ENCODE measurements around the gene KRT84. TPM values are rescaled to one million over a fixed set of nuclear protein-coding genes. Genes with fewer than 3 reads are reported as not detected.

KRT84 gene, protein sequence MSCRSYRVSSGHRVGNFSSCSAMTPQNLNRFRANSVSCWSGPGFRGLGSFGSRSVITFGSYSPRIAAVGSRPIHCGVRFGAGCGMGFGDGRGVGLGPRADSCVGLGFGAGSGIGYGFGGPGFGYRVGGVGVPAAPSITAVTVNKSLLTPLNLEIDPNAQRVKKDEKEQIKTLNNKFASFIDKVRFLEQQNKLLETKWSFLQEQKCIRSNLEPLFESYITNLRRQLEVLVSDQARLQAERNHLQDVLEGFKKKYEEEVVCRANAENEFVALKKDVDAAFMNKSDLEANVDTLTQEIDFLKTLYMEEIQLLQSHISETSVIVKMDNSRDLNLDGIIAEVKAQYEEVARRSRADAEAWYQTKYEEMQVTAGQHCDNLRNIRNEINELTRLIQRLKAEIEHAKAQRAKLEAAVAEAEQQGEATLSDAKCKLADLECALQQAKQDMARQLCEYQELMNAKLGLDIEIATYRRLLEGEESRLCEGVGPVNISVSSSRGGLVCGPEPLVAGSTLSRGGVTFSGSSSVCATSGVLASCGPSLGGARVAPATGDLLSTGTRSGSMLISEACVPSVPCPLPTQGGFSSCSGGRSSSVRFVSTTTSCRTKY
- total RNA-seq: not detected
- not detected for polyA plus RNA-seq

DNA sequence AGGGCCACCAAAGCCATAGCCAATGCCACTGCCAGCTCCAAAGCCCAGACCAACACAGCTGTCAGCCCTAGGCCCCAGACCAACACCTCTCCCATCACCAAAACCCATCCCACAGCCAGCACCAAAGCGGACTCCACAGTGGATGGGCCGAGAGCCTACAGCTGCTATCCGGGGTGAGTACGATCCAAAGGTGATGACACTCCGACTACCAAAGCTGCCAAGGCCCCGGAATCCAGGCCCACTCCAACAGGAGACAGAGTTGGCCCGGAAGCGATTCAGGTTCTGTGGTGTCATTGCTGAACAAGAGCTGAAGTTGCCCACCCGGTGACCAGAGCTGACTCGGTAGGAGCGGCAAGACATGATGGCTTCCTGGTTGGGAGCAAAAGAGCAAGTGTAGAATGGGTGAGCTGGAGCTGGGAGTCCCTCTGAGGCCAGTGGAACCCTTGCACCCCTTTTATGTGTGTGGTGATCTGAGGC lies at the start of gene KRT84:
TSS of gene KRT84 (minus strand) at position 427 of the 477 bp plus-strand sequence. CDS start at position 360, 67 bp downstream.
- Mint-ChIP-seq H3K27ac (no peak within 1 kb of the TSS), H3K4me3 (no peak within 1 kb of the TSS), H3K27me3 (peaks cover 10% of the 10 kb centered on the region), H3K4me1 (peaks cover 0 to 8% (median 5%) of the 10 kb centered on the region in 4 donors), H3K9me3 (no peaks in the 10 kb centered on the region), H3K36me3 (no peaks in the 10 kb centered on the region)
- H3K4me1 ChIP-seq (ENCODE audit: control insufficient read depth, insufficient read depth, low read length, poor library complexity, severe bottlenecking): no peaks in the 10 kb centered on the region
- ATAC-seq (ENCODE audit: low read depth in 2 of 2) (no peak), DNase-seq (no peak)
- H3K27me3 ChIP-seq (ENCODE audit: control insufficient read depth, insufficient read depth, low read length): no peaks in the 10 kb centered on the region
- no peak within 1 kb of the TSS for H3K4me3 ChIP-seq (ENCODE audit: low read depth, low read length)
- no peak within 1 kb of the TSS for H3K27ac ChIP-seq (ENCODE audit: insufficient read depth, low read length, poor library complexity, severe bottlenecking)
- H3K9me3 ChIP-seq (ENCODE audit: control insufficient read depth in 2 of 2, low read length in 2 of 2): no peaks in the 10 kb centered on the region
- H3K36me3 ChIP-seq (ENCODE audit: control insufficient read depth, insufficient read depth, low read length): no peaks in the 10 kb centered on the region

DNA sequence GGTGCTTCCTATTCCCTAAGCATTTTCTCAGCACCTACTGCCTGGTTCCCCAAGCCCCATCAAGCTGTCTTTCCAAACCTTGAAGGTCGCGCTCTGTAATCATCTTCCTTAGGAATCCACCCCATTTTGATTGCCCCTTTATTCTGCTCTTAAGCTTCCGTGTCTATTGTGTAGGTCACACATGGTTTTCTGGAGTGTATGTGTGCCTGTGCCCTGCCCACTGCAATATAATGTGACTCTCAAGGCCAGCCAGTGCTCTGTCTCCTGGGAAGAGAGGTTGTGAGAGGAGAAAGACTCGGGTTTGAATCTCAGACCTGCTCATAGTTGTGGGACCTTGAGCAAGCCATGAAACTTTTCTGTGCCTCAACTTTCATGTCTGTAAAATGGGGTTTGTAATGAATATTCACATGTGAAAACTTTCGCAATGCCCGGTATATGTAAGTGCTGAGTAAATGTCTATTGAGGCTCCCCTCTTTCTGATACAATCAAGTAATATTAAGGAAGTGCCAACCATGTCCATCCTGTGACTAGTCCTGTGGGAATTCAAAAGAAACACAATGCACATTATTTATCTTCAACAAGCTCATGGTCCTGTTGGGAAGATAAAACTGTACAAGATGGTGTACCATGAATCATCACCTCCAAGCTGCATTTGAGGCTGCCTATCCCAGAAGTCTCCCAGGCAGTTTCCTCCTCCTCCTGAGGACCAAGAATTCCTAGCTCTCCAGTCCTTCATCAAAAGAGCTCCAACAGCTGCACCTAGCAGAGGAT lies 49.5 kb upstream of the KRT84 start:
- no peak for ATAC-seq (ENCODE audit: low read depth in 2 of 2)
- Mint-ChIP-seq H3K4me3 (no peak overlapping the region), H3K36me3 (no peaks in the 10 kb centered on the region), H3K4me1 (peaks cover 0 to 5% (median 0%) of the 10 kb centered on the region in 4 donors), H3K9me3 (no peaks in the 10 kb centered on the region), H3K27me3 (peaks cover 5% of the 10 kb centered on the region), H3K27ac (no peak overlapping the region)
- Histone ChIP-seq H3K4me1 (ENCODE audit: control insufficient read depth, insufficient read depth, low read length, poor library complexity, severe bottlenecking) (no peaks in the 10 kb centered on the region), H3K36me3 (ENCODE audit: control insufficient read depth, insufficient read depth, low read length) (no peaks in the 10 kb centered on the region), H3K27me3 (ENCODE audit: control insufficient read depth, insufficient read depth, low read length) (no peaks in the 10 kb centered on the region), H3K27ac (ENCODE audit: insufficient read depth, low read length, poor library complexity, severe bottlenecking) (no peak overlapping the region), H3K9me3 (ENCODE audit: control insufficient read depth in 2 of 2, low read length in 2 of 2) (no peaks in the 10 kb centered on the region), H3K4me3 (ENCODE audit: low read depth, low read length) (no peak overlapping the region)
- DNase-seq: no peak

DNA sequence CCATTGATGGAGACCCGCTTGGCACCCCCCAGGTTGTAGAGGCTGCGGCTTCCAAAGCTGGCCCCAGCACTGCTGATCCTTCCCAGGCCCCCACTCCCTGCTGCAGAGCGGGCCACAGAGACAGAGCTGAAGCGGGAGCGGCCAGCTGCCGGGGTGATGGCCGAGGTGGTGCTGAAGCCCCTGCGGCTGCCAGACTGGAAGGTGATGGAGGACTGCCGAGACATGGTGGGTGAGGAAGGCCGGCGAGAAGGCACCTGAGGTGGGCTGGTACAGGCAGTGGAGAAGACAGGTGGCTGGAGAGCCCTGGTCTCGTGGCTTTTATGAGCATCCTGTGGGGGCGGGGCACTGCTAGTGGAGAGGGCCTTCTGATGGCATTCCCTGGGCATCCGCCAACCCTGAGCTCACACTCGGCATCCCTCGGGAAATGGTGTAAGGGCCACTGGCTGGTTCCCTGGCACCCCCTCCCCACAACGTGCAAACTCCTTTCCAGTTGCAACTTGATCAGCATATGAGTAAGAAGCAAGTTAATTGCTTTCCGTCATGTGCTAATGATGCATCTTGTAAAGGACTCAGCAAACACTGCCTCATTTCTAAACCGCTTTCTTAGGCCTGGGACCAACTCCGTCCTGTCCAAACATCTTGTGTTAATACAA lies 48.8 kb upstream of the KRT84 start, which contains the start of gene KRT75:
TSS of gene KRT75 (minus strand) at position 291 of the 653 bp plus-strand sequence. CDS start at position 224, 67 bp downstream.
- Mint-ChIP-seq H3K4me1 (peaks cover 0 to 5% (median 0%) of the 10 kb centered on the region in 4 donors), H3K27ac (no peak within 1 kb of the TSS), H3K27me3 (peaks cover 6% of the 10 kb centered on the region), H3K4me3 (no peak within 1 kb of the TSS), H3K36me3 (no peaks in the 10 kb centered on the region), H3K9me3 (no peaks in the 10 kb centered on the region)
- Histone ChIP-seq H3K4me1 (ENCODE audit: control insufficient read depth, insufficient read depth, low read length, poor library complexity, severe bottlenecking) (no peaks in the 10 kb centered on the region), H3K9me3 (ENCODE audit: control insufficient read depth in 2 of 2, low read length in 2 of 2) (no peaks in the 10 kb centered on the region), H3K4me3 (ENCODE audit: low read depth, low read length) (no peak within 1 kb of the TSS), H3K27ac (ENCODE audit: insufficient read depth, low read length, poor library complexity, severe bottlenecking) (no peak within 1 kb of the TSS), H3K27me3 (ENCODE audit: control insufficient read depth, insufficient read depth, low read length) (no peaks in the 10 kb centered on the region), H3K36me3 (ENCODE audit: control insufficient read depth, insufficient read depth, low read length) (no peaks in the 10 kb centered on the region)
- DNase-seq (no peak), ATAC-seq (ENCODE audit: low read depth in 2 of 2) (no peak)

DNA sequence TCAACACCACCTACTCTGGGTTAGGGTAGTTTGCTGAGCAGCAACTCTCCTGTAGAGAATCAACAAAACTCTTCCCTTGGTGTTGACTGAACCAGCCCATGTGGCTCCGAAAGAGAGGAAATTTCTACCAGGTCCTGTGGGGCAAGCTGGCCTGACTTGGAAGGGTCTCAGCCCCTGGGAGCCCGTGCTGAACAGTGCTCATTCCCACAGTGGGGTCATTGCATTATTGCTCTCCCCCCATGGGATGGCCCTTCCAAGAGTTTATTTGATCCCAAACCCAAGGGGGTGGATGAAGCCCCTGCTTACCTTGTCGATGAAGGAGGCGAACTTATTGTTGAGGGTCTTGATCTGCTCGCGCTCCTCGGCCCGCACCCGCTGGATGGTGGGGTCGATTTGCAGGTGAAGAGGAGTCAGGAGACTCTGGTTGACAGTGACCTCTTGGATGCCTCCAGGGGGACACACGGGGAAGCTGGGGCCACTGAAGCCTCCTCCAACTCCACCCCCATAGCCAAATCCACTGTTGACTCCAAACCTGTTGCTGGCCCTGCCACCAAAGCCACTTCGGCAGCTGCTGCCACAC lies 48.1 kb upstream of the KRT84 start:
- H3K4me3 ChIP-seq (ENCODE audit: low read depth, low read length): no peak overlapping the region

DNA sequence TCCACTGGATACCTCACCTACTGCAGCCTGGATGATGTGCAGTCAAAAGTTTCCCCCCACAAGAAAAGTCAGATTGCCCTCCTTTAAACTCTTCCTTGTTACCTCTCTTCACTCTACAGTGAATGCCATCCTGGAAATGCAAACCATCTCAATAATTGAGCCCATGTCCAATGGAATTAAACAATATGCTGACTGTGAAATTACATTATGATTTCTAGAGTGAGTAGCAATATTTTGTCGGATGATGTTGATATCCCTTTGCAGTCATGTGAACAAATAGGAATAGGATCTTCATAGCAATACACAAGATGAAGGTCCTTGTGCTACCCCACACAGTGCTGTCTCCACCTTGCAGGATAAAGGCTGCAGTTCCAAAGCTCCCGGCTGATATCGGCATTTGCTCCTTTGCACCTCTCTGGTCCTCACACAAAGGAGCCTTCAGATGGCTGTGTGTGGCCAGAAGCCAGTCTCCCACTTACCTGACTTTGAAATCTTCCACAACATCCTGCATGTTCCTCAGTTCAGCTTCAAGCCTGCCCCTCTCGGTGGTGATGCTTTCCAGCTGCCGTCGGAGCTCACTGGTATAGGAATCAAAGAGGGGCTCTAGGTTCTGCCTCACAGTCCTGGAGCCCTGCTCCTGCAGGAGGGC lies 47.2 kb upstream of the KRT84 start:
- Mint-ChIP-seq H3K4me3 (no peak overlapping the region), H3K36me3 (no peaks in the 10 kb centered on the region), H3K9me3 (no peaks in the 10 kb centered on the region), H3K4me1 (peaks cover 0 to 5% (median 0%) of the 10 kb centered on the region in 4 donors), H3K27ac (no peak overlapping the region), H3K27me3 (peaks cover 14% of the 10 kb centered on the region)
- H3K36me3 ChIP-seq (ENCODE audit: control insufficient read depth, insufficient read depth, low read length): no peaks in the 10 kb centered on the region
- no peak overlapping the region for H3K4me3 ChIP-seq (ENCODE audit: low read depth, low read length)
- no peaks in the 10 kb centered on the region for H3K27me3 ChIP-seq (ENCODE audit: control insufficient read depth, insufficient read depth, low read length)
- H3K27ac ChIP-seq (ENCODE audit: insufficient read depth, low read length, poor library complexity, severe bottlenecking): no peak overlapping the region
- H3K4me1 ChIP-seq (ENCODE audit: control insufficient read depth, insufficient read depth, low read length, poor library complexity, severe bottlenecking): no peaks in the 10 kb centered on the region
- ATAC-seq (ENCODE audit: low read depth in 2 of 2) (no peak), DNase-seq (no peak)
- H3K9me3 ChIP-seq (ENCODE audit: control insufficient read depth in 2 of 2, low read length in 2 of 2): no peaks in the 10 kb centered on the region

More for the DNA sequence above, 48.1 kb upstream of the KRT84 start:
- no peaks in the 10 kb centered on the region for H3K9me3 ChIP-seq (ENCODE audit: control insufficient read depth in 2 of 2, low read length in 2 of 2)
- no peak overlapping the region for H3K27ac ChIP-seq (ENCODE audit: insufficient read depth, low read length, poor library complexity, severe bottlenecking)
- peaks cover 13% of the 10 kb centered on the region for H3K27me3 Mint-ChIP-seq
- no peaks in the 10 kb centered on the region for H3K4me1 ChIP-seq (ENCODE audit: control insufficient read depth, insufficient read depth, low read length, poor library complexity, severe bottlenecking)
- H3K36me3 Mint-ChIP-seq: no peaks in the 10 kb centered on the region
- H3K27ac Mint-ChIP-seq: no peak overlapping the region
- peaks cover 0 to 5% (median 0%) of the 10 kb centered on the region in 4 donors for H3K4me1 Mint-ChIP-seq
- no peaks in the 10 kb centered on the region for H3K36me3 ChIP-seq (ENCODE audit: control insufficient read depth, insufficient read depth, low read length)
- H3K4me3 Mint-ChIP-seq: no peak overlapping the region
- no peaks in the 10 kb centered on the region for H3K27me3 ChIP-seq (ENCODE audit: control insufficient read depth, insufficient read depth, low read length)
- H3K9me3 Mint-ChIP-seq: no peaks in the 10 kb centered on the region
- DNase-seq (no peak), ATAC-seq (ENCODE audit: low read depth in 2 of 2) (no peak)

DNA sequence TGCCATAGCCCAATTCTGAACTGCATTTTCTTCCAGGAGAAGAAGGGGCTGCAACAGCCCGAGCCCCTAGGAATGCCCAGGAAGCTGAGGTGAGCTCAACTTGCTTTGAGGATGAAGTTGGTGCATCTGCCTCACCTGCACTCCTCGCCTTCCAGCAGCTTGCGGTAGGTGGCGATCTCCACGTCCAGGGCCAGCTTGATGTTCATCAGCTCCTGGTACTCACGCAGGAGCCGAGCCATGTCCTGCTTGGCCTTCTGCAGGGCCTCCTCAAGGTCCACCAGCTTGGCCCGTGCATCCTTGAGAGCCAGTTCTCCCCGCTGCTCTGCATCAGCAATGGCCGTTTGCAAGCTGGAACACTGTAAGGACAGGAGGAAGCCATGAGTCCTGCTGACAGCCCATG lies 42.7 kb upstream of the KRT84 start:
- H3K4me3 Mint-ChIP-seq: no peak overlapping the region
- Histone ChIP-seq H3K36me3 (ENCODE audit: control insufficient read depth, insufficient read depth, low read length) (no peaks in the 10 kb centered on the region), H3K27me3 (ENCODE audit: control insufficient read depth, insufficient read depth, low read length) (no peaks in the 10 kb centered on the region), H3K4me1 (ENCODE audit: control insufficient read depth, insufficient read depth, low read length, poor library complexity, severe bottlenecking) (no peaks in the 10 kb centered on the region), H3K27ac (ENCODE audit: insufficient read depth, low read length, poor library complexity, severe bottlenecking) (no peak overlapping the region), H3K4me3 (ENCODE audit: low read depth, low read length) (no peak overlapping the region), H3K9me3 (ENCODE audit: control insufficient read depth in 2 of 2, low read length in 2 of 2) (no peaks in the 10 kb centered on the region)
- H3K4me1 Mint-ChIP-seq: no peaks in the 10 kb centered on the region
- no peak for DNase-seq
- H3K9me3 Mint-ChIP-seq: no peaks in the 10 kb centered on the region
- H3K27ac Mint-ChIP-seq: no peak overlapping the region
- no peak for ATAC-seq (ENCODE audit: low read depth in 2 of 2)
- no peaks in the 10 kb centered on the region for H3K36me3 Mint-ChIP-seq
- H3K27me3 Mint-ChIP-seq: peaks cover 14% of the 10 kb centered on the region

DNA sequence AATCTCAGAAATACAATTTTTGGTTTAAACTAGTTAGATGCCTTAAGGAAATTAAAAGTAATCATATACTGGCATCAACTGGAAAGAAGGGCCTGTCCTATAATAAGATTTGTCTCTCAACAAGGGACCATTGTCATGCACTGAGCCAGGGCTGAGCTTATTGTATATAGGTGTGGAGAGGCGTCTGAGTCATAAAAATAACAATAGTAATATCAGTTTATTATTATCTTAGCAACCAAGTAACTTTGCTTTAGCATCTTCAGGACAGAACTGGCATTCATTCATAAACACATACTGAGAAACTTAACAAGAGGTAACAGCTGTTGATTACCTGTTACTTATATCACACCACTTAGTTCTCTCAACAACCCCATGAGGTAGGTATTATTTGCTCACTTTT lies 41.6 kb upstream of the KRT84 start:
- ATAC-seq (ENCODE audit: low read depth in 2 of 2) (no peak), DNase-seq (no peak)
- H3K27ac Mint-ChIP-seq: no peak overlapping the region
- H3K4me1 Mint-ChIP-seq: no peaks in the 10 kb centered on the region
- Histone ChIP-seq H3K4me1 (ENCODE audit: control insufficient read depth, insufficient read depth, low read length, poor library complexity, severe bottlenecking) (no peaks in the 10 kb centered on the region), H3K36me3 (ENCODE audit: control insufficient read depth, insufficient read depth, low read length) (no peaks in the 10 kb centered on the region), H3K4me3 (ENCODE audit: low read depth, low read length) (no peak overlapping the region), H3K9me3 (ENCODE audit: control insufficient read depth in 2 of 2, low read length in 2 of 2) (no peaks in the 10 kb centered on the region), H3K27me3 (ENCODE audit: control insufficient read depth, insufficient read depth, low read length) (no peaks in the 10 kb centered on the region), H3K27ac (ENCODE audit: insufficient read depth, low read length, poor library complexity, severe bottlenecking) (no peak overlapping the region)
- no peak overlapping the region for H3K4me3 Mint-ChIP-seq
- no peaks in the 10 kb centered on the region for H3K9me3 Mint-ChIP-seq
- H3K27me3 Mint-ChIP-seq: peaks cover 9% of the 10 kb centered on the region
- no peaks in the 10 kb centered on the region for H3K36me3 Mint-ChIP-seq
